Prostate gland (tissue), 2 donors: ENCODE results near the gene LENG9.

Experiments
- POLR2A ChIP-seq: fragments of 450-650 bp; IDR thresholded peaks from one replicate; pipeline ENCODE4 v1.6.1; 2016; ENCODE audit warnings: antibody characterized with exemption, mild to moderate bottlenecking
- TF ChIP-seq, protein P1 (sequence below), 4 experiments: fragments of 200-600 bp in 2 of 4; fragments of 450-650 bp in 2 of 4; sonication (generic) in 2 of 4; IDR thresholded peaks; 1 replicate in 3 of 4; 2 replicates in 1 of 4; pipeline ENCODE4 v1.5.1; 2016 to 2019; ENCODE audit warnings: antibody characterized with exemption in 4 of 4, mild to moderate bottlenecking in 2 of 4, moderate library complexity in 2 of 4

DNA sequence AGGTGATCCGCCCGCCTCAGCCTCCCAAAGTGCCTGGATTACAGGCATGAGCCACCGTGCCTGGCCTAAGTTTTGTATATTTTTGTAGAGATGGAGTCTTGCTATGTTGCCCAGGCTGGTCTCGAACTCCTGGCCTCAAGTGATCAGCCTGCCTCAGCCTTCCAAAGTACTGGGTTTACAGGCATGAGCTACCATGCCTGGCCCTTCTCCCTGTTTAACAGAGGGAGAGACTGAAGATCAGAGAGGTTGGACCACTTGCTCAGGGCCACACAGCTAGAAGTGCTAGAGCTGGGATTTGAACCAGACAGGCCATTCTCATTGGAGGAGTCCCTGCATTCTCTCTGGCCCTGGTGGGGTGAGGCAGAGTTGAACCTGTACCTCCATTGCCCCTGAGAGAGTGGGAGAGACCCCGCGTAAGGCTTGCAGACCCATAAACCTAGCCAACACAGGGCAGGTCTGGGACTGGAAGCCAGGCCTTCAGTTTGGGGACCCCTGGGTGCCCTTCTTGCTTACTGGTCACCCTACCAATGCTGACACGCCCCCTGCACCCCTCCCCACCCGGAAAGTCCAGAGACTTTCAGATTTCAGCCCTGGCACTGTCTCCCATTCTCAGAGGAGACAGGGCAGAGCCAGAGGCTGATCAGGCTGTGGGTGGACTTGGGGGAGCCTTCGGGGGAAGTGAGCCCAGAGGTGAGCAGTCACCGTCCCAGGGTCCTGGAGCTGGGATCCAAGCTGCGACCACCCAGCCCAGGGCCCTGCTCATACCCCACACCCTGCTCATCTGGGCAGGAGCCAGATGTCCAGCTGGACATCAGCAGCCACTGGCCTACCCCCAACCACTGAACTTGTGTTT lies 35.0 kb downstream of the LENG9 start:
- TF ChIP-seq, protein P1, sequence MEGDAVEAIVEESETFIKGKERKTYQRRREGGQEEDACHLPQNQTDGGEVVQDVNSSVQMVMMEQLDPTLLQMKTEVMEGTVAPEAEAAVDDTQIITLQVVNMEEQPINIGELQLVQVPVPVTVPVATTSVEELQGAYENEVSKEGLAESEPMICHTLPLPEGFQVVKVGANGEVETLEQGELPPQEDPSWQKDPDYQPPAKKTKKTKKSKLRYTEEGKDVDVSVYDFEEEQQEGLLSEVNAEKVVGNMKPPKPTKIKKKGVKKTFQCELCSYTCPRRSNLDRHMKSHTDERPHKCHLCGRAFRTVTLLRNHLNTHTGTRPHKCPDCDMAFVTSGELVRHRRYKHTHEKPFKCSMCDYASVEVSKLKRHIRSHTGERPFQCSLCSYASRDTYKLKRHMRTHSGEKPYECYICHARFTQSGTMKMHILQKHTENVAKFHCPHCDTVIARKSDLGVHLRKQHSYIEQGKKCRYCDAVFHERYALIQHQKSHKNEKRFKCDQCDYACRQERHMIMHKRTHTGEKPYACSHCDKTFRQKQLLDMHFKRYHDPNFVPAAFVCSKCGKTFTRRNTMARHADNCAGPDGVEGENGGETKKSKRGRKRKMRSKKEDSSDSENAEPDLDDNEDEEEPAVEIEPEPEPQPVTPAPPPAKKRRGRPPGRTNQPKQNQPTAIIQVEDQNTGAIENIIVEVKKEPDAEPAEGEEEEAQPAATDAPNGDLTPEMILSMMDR (IDR thresholded peaks at IDR 0.05), result no peak
- no peak for TF ChIP-seq POLR2A
